GDM1 (cell line): ENCODE results near the gene RALA.

Source experiments
- DNase-seq: peaks from one replicate; lab custom pipeline; 2025; lab: John Stamatoyannopoulos, UW

RALA gene

GRCh38 chr7:39623047-39623731 is at the start of gene RALA:
Gene RALA, plus strand, starts transcription at chr7:39623572. Its CDS starts 63,096 bp downstream, at chr7:39686668.
- peak; percentile 67 for DNase-seq

GRCh38 chr7:39574673-39575349 is 48.6 kb upstream of the RALA start:
- DNase-seq: no peak

DNA sequence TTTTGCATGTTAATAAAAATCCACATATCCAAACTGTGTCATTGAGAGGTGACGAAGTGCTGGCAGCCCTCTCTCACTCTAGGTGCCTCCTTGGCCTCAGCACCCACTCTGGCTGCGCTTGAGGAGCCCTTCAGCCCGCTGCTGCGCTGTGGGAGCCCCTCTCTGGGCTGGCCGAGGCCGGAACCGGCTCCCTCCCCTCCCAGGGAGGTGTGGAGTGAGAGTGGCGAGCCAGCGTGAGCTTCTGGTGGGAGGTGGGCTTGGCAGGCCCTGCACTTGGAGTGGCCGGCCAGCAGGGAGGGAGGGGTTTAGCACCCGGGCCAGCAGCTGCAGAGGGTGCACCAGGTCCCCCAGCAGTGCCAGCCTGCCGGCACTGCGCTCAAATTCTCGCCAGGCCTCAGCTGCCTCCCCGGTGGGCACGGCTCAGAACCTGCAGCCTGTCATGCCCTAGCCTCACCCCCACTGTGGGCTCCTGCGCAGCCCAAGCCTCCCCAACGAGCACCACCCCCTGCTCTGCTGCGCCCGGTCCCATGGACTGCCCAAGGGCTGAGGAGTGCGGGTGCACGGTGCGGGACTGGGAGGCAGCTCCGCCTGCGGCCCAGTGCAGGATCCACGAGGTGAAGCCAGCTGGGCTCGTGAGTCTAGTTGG is 46.0 kb upstream of the RALA start:
- DNase-seq: no peak

DNA sequence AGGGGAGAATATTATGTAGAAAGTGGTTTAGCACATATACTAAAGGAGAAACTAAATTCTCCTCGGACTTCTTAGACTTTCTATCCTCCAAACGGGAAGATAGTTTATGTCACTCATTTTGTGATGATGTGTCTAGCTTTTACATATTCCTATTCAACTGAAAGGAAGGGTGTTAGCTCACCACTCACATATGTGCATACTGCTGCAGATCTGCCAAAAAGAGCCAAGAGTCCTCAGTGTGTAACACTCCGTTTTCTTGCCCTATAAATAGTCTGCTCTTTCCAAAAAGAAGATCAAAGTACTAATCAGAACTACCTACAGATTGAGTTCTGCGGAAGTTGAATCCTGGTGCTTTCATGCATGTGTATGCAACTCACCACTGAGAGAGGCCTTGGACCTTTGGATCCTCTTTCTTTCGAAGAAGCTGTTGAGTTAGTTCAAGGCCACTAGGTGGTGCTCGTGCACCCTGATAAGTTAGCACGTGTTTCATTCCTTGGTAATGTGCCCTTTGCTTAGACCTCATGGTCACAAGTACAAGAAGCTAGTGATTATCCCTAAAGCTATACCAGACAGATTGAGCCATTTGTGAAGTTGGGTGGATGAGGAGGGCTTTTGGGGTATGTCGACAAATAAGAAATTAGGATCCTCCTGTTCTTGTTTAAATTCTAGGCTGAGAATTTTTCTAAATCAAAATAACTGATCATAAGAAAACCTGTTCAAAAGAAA is 43.1 kb upstream of the RALA start:
- peak; percentile 84 for DNase-seq

GRCh38 chr7:39582536-39582935 is 40.8 kb upstream of the RALA start:
- no peak for DNase-seq

DNA sequence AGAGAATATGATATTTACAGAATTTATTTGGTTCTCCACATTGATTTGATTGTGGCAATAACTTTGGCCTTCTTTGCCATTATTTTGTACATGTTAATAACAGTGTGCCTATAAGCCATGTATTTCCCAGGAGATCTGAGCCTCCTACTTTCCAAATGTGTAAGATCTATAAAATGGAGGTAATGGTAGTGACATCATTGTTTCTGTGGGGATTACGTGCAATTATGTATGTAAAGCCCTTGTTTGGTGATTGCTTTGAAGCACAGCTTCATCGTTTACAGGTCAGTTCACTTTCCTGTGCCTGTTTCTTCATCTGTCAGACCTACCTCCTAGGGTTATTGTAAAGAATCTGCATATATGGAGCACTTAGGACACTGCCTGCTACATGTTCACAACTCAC is 39.8 kb upstream of the RALA start:
- no peak for DNase-seq

- no peak for DNase-seq
Observed at GRCh38 chr7:39587393-39587792, 36.0 kb upstream of the RALA start.

- DNase-seq: no peak
Observed at GRCh38 chr7:39588416-39588815, 35.0 kb upstream of the RALA start.

- DNase-seq: peak; percentile 87
Observed at GRCh38 chr7:39589323-39590111, 33.9 kb upstream of the RALA start.

- no peak for DNase-seq
Observed at GRCh38 chr7:39592586-39592985, 30.8 kb upstream of the RALA start.

- DNase-seq: no peak
Observed at GRCh38 chr7:39594988-39595620, 28.3 kb upstream of the RALA start.

DNA sequence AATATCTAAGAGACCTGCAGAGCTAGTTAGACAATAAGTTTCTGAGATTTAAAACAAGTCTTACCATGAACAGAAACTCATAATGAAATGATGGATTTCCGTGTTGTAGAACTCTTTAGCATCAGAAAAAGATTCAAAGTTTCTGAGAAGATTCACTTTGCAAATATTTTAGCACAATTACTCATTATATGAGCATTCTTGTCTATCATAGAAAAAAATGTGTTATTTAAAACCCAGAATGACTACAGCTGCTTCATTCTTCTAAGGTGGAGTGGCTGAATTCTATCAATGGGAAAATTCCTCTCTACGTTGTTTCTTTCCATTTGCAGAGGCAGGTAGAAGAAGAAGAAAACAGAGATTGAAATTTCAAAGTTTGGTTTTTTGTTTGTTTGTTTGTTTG is 21.0 kb upstream of the RALA start:
- no peak for DNase-seq

DNA sequence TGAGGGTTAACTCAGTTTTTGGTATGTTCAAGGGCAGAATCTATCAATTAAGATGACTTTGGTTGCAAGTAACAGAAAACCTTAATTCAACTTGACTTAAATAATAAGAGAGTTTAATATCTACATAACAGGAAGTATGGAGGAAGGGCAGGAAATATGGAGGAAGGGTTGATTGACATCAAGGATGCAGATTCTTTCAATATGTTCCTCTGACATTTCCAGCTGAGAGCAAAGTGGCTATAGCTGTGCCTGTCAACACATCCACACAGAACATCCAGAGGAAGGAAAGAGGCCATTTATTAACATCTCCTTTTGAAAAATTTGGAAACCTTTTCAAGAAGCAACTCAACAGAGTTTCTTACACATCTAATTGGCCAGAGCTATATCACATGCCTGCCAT is 19.4 kb upstream of the RALA start:
- DNase-seq: peak; percentile 15

DNA sequence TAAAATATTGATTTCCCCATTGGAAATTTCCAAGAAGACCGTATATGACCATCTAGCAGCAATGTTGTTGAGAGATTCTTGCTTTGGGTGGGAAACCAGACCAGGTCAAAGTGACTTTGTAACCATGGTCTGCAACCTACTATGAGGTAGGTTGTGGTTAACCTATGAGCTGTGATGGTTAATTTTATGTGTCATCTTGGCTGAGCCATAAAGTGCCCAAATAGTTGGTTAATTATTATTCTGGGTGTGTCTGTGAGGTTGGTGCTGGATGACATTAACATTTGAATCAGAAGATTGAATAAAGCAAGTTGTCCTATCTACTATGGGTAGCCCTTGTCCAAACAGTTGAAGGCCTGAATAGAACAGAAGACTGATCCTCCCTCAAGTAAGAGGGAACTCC is 18.3 kb upstream of the RALA start:
- DNase-seq: no peak

- no peak for DNase-seq
Observed at GRCh38 chr7:39606352-39606751, 17.0 kb upstream of the RALA start.

DNA sequence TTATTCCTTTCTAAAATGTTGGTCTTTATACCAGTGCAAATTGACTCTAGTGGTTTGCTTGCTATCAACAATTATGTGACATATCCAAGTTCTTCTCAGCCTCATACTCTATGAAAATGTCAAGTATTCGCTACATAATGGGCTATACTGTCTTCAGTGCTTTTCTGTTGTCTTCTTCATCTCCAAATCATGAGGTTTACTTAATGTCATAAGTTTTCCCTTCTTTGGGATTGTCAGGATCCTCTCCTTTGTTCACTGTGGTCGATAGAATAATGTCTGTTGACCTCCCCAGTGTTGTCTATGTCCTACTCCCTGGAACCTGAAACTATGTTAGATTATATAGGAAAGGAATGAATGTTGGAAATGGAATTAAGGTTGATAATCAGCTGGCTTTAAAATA is 16.4 kb upstream of the RALA start:
- no peak for DNase-seq

DNA sequence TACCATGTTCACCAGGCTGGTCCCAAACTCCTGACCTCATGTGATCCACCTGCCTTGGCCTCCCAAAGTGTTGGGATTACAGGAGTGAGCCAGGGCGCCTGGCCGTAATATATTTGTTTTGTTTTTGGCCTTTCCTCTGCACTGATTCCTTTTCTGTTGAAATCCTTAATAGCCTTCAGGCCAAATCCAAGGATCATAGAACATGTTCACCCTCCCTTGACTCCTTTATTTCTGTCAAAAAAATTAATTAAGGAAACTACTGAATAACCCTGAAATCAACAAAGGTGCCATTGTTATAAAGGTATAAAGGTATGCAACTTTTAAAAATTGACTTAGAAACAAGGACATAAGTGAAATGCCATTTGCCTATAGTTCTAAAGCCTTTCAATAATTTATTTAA is 15.5 kb upstream of the RALA start:
- no peak for DNase-seq

- no peak for DNase-seq
Observed at GRCh38 chr7:39608278-39608677, 15.1 kb upstream of the RALA start.

DNA sequence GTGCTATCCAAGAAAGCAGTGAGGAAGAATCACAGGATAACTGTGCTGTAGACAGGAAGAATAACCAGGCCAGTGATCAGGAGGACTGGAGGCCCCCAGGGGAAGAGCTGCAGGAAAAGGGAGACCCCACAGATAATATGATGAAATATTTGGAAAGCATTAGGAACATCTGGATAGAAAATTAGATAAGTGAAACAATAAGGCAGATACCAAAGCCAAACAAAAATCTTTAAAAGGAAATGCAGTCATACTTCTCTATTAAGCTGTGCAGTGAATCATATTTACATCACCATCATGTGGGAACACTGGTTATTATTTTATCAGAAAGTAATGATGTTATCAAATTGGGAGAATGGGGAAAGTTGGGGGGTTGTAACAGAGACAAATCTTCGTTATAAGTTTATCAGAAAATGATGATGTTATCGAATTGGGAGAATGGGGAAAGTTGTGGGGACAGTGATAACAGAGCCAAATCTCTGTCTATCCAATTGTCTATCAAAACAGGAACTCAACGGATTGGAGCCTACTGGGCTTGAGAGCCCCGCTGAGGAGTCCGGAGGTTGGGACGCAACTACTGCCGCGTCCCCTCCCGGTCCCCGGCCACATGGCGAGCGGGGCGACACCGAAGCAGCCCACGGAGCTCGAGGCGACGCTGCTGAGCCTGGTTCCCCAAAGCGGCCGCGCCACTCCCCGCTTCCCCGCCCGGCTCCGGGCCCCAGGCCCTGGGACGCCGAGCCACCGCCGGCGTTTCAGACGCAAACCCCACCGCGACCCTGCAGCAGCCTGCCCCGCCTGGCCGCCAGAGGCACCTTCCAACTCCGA is 14.0 kb upstream of the RALA start:
- DNase-seq: no peak

DNA sequence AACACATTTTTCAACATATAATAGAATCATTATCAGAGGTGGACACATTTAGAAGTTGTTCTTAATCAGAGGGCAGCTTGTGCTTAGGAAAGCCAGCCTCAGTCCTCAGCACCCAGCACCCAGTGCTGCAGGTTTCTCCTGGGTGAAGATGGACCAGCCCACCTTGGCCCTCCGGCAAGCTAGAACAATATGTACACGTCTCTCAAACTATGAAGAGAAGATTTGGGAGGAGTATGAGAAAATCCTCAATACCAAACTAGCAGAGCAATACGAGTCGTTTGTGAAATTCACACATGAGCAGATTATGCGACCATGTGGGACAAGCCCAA is 13.5 kb upstream of the RALA start:
- DNase-seq: no peak

GRCh38 chr7:39613577-39613976 is 9.8 kb upstream of the RALA start:
- no peak for DNase-seq
